Measurements from ENCODE around the gene UBE2R2.

The UBE2R2 gene

GRCh38 chr9:33809506-33809905, 7.5 kb upstream of the UBE2R2 start:
- TF ChIP-seq CTCF (IDR thresholded peaks at IDR 0.05; ENCODE audit: borderline replicate concordance, insufficient read depth, low read depth, low read length) = no peak
- no peak overlapping the region for H3K4me3 ChIP-seq (ENCODE audit: low read depth, low read length)

- TF ChIP-seq CTCF (IDR thresholded peaks at IDR 0.05; ENCODE audit: borderline replicate concordance, insufficient read depth, low read depth, low read length) = peak; percentile 32; the same call in 1 of the 2 replicates
- no peak overlapping the region for H3K4me3 ChIP-seq (ENCODE audit: low read depth, low read length)
These were observed 3.0 kb upstream of the UBE2R2 start for GRCh38 chr9:33813712-33814641.

GRCh38 chr9:33815781-33816180, 1.2 kb upstream of the UBE2R2 start:
- no peak for TF ChIP-seq CTCF (IDR thresholded peaks at IDR 0.05; ENCODE audit: borderline replicate concordance, insufficient read depth, low read depth, low read length)
- no peak overlapping the region for H3K4me3 ChIP-seq (ENCODE audit: low read depth, low read length)

- H3K4me3 ChIP-seq (ENCODE audit: low read depth, low read length) = peak overlapping the region; percentile 91
- TF ChIP-seq CTCF (IDR thresholded peaks at IDR 0.05; ENCODE audit: borderline replicate concordance, insufficient read depth, low read depth, low read length) = 0 out of 2 replicates have a peak, but pooled peaks have one; percentile 23
These were observed 587 bp downstream of the UBE2R2 start for GRCh38 chr9:33817327-33818166.

- no peak for TF ChIP-seq CTCF (IDR thresholded peaks at IDR 0.05; ENCODE audit: borderline replicate concordance, insufficient read depth, low read depth, low read length)
These were observed 1.3 kb downstream of the UBE2R2 start for GRCh38 chr9:33818167-33818846.

GRCh38 chr9:33818847-33819500, 2.0 kb downstream of the UBE2R2 start:
- H3K4me3 ChIP-seq (ENCODE audit: low read depth, low read length) = peak overlapping the region; percentile 91
- TF ChIP-seq CTCF (IDR thresholded peaks at IDR 0.05; ENCODE audit: borderline replicate concordance, insufficient read depth, low read depth, low read length) = no peak

More at GRCh38 chr9:33818167-33818846, 1.3 kb downstream of the UBE2R2 start:
- peak overlapping the region; percentile 91 for H3K4me3 ChIP-seq (ENCODE audit: low read depth, low read length)
